ENCODE measurements around the gene OR2T1.
"Not testable (repeated sequence)": the region's sequence is repeated elsewhere in the genome, so short reads cannot be mapped to it uniquely, and the experiment has no call there.

GRCh38 chr1:248431683-248432082 is 28.8 kb downstream of the OR2T1 start:
- not testable (repeated sequence) for TF ChIP-seq ZFX (IDR thresholded peaks at IDR 0.05); CTCF (conservative IDR thresholded peaks at IDR 0.05)

All from C4-2B (cell line).